Caki2 (cell line): ENCODE measurements around the gene CACNA1C. TPM values are rescaled to one million over a fixed set of nuclear protein-coding genes. Genes with fewer than 3 reads are reported as not detected.

Experiments
- DNase-seq: peaks from one replicate; pipeline ENCODE4 v3.0.0-alpha.2; 2015; ENCODE audit warnings: low read depth
- in situ Hi-C: cut with HindIII; loops from 2 replicates; pipeline ENCODE4 v1.10.0; 2016; ENCODE audit warnings: low sequenced_read_pairs, low pct_unique_long_range_greater_than_20kb, mixed read lengths
- total RNA-seq: library from RNA; depleted of rRNA; stranded (reverse); fragments of >200 nt; shearing (Covaris generic); gene quantifications from 2 replicates; pipeline ENCODE4 v1.2.3, GENCODE V29; 2014; ENCODE audit warnings: low replicate concordance

Gene CACNA1C
- total RNA-seq, 1 experiment from 2014 or later, result 1.2 TPM

- no peak for DNase-seq
- in situ Hi-C loops, result no loop called here
Observed at GRCh38 chr12:2029851-2030250, 22.9 kb upstream of the CACNA1C start.

DNA sequence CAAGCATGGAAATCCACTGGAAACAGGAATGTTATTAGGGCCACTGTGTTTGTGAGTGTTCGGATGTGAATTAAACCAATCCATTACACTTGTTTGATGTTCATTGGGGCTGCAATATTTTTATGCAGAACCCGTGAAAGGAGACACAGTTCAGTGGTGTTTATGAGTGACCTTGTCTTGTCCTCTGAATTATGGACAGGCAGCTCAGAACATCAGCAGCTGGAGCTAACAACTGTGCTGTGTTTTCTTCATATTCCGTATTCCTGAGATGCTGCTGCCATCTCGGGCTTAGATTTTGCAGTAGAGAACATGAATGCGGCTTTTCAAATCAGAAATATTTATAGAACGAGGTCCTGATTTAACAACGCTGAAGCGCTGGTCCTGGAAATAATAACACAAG, 20.3 kb upstream of the CACNA1C start:
- no peak for DNase-seq
- in situ Hi-C loops, result no loop called here

DNA sequence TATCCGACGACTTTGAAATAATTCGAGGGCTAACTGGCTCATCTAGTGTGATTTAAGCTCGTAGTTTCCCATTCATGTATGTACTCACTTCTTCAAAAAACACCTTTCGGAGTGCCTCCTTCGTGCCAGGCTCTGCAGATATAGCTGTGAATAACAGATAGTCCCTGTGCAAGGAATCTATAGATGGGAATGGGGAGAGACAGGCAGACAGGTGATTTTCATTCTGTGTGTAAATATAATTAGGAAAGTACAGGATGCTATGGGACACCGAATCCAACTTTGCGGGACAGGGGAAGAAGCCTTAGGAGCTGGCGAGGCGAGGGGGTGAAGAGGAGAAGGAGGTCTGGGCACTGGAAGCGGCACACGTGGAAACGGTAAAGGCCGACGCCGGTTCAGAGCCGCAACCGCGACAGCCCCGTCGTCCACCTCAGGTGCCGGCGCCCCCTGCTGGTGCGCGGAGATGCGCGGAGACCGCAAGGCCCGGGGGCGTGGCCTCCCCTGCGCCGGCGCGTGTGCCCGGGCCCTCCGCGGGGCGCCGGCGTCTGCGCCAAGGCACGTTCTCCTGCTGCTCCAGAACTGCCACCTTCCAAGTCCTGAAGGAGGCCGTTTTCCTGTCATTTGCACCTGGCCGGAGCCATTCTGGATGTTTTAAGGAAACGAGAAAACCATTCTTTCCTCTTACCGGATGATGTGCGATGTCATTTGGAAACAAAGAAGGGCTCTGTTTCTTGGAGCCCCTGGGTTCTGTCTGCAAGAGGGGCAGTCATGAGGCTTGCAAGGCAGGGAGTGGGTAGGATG, 18.0 kb upstream of the CACNA1C start:
- in situ Hi-C loops, result no loop called here
- peak; percentile 74 for DNase-seq

- DNase-seq, result no peak
- in situ Hi-C loops, result no loop called here
Observed at GRCh38 chr12:2035431-2036055, 17.2 kb upstream of the CACNA1C start.

GRCh38 chr12:2039034-2039433, 13.8 kb upstream of the CACNA1C start:
- in situ Hi-C loops, result no loop called here
- no peak for DNase-seq

GRCh38 chr12:2043054-2043453, 9.7 kb upstream of the CACNA1C start:
- in situ Hi-C loops, result no loop called here
- DNase-seq, result no peak

DNA sequence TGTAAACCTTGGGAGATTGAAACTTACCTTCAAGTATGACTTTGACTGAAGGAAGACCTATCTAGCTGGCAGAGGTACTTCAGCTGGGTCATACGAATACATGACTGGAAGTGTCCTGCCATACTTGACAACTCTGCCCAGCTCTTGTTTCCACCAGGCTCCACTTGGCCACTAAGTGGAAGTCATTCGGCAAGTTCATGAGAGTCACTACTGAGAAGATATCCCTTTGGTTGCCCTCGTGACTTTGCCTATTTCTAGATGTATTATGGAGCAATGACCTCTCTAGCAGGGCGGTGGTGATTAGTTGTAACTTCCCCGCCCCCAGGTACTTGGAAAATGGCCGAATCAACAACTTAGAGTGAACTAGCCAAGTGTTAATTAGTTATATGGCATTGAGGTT, 8.6 kb upstream of the CACNA1C start:
- in situ Hi-C loops, result no loop called here
- DNase-seq, result no peak

- DNase-seq, result no peak
- in situ Hi-C loops, result no loop called here
Observed at GRCh38 chr12:2046957-2047356, 5.8 kb upstream of the CACNA1C start.

DNA sequence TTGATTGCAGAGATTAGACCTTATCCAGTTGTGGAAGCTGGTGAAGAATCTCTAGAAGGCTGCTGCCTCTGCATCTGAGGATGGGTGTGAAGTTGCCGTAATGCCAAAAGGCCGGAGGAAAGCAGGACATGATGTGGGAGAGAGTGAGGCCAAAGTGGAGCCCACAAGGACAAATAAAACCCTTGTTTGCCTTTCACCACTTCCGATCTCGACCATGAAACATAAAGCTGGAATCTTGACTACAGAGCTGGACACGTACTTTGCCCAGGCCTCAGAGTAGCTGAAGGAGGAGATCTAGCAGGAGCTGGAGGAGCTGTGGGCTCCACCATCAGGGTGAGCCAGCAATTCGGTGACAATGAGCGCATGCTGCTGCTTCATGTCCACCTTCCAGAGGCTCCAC, 5.0 kb upstream of the CACNA1C start:
- in situ Hi-C loops, result no loop called here

GRCh38 chr12:2049604-2050540, 2.9 kb upstream of the CACNA1C start:
- no peak for DNase-seq
- in situ Hi-C loops, result no loop called here

More for the DNA sequence above, 5.0 kb upstream of the CACNA1C start:
- DNase-seq, result no peak

DNA sequence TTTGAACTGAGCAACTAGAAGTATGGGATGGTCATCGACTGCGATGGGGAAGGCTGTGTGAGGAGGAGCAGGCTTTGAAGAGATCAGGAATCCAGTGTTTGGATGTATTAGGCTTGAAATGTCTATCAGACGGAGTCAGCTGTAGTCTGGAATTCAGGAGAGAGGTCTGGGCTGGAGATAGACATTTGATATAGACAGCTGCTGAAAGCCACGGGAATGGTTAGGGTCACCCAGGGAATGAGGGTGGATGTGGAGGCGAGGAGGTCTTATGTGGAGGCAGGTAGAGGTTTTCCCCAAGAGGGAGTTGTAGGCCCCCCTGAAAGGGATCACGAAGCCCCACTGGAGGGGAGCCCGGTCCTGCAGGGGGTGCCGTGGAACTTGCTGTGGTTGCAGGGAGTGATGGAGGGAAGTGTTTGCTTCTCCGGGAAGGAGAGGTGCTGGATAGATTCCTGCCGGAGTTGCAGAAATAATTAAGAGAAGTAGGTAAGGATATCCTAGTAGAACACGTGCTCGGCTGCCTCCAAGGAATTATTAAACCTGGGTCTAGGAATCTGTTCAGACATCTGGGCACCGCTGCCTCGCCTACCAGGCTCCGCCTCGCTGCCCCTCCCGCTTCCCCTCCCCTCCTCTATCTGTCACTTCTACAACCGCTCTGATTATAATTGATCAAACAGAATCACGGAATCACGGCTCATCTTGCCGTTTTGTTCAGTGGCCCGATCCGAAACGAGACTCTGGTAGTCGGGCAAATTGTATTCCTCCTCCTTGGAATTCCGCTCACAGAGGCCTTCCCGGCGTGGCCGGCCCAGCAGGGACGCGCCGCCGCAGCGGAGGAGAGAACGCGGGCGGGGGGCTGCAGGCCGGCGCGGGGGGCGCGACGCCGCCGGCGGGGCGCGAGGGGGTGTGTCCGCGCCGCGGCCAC, 826 bp upstream of the CACNA1C start:
- in situ Hi-C loops, result no loop called here
- peak; percentile 33 for DNase-seq

GRCh38 chr12:2053691-2054090, 904 bp downstream of the CACNA1C start:
- DNase-seq, result no peak

DNA sequence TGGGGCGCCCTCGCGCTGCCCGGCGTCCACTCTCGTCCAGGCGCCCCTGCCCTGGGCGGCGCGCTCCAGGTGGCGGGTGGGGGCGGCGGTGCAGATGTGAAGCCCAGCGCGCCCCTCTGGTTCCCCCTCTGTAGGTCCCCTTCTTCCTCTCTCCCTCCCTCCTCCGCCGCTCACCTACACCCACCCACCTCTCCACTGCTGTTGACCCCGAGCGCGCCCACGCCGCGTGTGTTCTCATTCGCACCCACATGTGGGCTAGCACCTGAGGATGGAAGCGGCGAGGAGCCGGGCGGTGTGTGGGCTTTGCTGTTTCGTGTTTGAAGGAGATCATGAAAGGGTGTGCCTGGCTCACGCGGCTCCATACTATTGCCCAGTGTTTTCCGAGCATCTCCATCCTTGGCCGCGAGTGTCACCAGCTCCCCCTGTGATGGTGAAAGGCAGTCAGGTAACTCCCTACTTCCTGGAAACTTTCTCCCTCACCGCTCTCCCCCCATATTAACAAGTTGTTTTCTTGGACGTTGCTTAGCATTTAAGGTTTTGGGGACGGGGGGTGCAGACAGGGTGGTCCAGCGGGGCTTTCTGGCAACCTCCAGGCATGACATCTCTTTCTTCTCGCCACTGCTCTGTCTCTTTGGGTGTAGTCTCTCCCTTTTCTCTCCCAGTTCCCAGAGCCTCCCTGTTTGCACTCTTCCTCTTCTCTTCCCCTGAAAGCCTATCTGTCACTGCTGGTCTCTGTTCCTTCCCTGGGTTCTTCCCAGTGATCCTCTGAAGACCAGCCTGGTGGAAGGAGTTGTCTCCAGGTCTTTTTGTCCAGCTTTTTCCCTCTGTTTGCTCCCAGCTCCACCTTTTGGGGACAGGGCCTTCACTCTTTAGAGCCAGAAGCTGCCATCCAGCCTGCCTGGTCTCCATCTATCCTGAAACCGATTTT, 1.6 kb downstream of the CACNA1C start:
- DNase-seq, result no peak
- in situ Hi-C loops, result no loop called here

More at GRCh38 chr12:2053691-2054090, 904 bp downstream of the CACNA1C start:
- in situ Hi-C loops, result no loop called here

DNA sequence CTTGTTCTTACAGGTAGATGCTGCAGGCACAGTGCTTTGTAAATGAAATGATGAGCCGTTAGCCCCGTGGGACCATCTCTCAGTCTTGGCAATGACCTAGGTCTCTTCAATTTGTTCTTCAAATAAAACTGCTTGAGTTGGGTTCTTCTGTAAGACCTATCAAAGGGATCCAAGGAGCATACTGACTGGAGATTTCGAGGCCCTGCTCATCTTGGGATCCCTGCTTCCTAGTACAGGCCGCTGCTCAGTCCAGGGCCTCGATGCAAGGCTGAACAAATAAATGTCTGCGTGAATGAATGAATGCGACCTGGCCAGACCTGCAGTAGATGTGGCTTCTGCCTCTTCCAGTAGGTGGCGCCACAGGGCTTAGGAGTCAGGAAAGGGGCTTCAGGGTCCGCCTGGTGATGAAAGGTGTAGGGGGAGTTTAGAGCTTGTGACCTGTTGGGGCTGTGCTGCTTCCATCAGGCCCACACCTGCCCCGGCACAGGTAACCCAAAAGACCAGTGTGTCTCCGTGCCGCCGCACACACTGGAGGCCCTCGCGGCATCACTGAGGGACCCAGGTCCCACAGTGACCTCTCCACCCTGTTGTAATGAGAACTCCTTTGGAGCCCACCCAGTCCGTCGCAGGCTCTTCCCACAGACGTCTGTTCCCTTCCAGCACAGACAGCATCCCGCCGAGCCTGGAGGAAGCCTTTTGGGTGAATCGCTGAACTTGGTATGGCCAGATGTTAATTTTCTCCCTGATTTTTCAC, 4.4 kb downstream of the CACNA1C start:
- peak; percentile 35 for DNase-seq
- in situ Hi-C loops, result no loop called here

- no peak for DNase-seq
- in situ Hi-C loops, result no loop called here
Observed at GRCh38 chr12:2057795-2058408, 5.1 kb downstream of the CACNA1C start.

DNA sequence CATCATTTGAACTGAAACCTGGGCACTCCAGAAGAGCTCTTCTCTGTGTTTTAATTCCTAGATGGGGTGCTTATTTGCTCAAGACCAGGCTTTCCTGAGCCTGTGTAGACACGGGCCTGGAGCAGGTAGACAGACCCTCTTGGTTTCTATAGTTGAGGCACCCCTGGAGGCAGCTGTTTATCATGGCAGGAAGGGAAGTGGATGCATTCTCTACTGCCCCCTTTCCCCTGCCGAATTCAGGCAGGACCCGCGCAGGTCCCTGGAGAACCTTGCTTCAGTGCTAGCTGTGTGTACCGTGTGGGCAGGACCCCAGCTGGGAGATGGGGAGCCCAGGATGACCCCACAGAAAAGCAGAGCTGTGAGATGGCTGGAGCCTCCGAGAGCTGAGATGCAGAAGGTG, 6.0 kb downstream of the CACNA1C start:
- in situ Hi-C loops, result no loop called here
- DNase-seq, result no peak
